GM10847 (cell line): Measurements from ENCODE around the gene PCOLCE2.

Experiments used
- POLR2A ChIP-seq: IDR thresholded peaks from 2 replicates; pipeline ENCODE4 v1.6.1; 2011; ENCODE audit not compliant: insufficient read length; ENCODE audit errors: extremely low read depth

PCOLCE2 gene

DNA sequence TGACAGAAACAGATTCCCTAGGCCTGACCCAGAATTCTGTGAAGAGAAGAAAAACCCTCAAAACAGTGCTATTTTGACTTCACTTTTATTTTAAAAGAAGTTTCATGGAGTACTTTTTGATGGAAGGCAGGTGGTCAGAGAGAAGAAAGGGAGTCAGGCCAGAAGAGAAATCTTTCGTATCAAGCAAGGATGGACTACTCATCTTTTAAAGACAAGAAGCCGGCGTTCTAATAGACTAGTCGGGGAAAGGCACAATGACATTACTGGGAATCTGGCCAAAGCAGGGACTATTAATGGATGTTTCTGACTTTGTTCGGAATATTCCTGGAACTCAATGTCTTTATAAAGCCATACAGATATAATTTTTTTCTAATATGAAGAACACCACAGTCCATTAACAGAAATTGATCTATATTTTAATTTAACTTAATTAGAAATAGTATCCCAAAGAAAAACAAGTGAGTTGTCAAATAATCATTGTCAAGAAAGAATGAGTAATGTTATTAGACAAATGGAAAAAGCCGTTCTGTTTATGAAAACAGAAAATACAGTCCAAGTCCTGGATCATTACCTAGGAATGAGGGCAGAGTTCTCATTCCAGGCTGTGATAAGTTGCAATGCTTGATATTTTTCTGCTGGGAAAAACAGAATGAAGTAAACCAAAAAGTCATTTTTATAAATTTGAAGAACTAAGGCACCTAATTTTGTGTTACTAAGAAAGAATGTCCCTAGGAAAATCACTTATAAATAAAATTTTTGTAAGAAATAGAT is 23.7 kb upstream of the PCOLCE2 start:
- TF ChIP-seq POLR2A = no peak

DNA sequence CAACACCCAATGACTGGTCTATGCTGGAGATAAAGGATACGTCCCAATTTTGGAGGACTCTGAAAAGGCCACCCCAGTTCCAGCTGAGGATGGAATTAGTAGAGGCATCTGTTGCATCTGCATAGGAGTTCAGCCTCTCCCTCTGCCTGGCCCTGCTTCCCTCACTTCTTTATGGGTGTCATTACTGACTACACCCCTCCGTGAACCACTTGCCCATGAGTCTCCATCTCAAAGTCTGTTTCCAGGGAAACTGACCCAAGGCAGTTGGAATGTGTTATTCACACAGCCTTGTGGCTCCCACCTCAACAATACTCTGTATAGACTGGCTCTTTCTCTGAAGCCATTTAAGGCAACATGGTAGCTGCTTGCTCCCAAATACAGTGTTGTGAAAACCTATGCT is 21.4 kb upstream of the PCOLCE2 start:
- no peak for TF ChIP-seq POLR2A

DNA sequence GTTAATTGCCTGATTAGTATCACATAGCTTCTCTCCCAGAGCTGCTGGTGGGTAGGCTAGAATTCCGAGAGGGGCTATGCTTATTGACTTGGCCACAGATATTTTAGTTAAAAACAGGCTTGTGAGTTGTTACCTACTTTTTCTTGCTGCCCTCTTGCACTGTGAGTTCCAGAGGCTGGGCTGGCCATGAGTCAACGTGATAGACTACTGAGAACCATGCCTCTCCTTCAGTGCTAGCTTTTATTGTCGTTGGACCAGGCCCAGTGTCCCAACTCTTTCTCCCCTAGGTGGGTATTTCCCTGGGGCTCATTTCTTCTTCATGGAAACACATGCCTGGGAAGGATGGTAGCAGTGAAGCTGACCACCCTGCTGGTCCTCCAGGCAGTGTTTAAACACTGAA is 20.4 kb upstream of the PCOLCE2 start:
- TF ChIP-seq POLR2A = no peak

DNA sequence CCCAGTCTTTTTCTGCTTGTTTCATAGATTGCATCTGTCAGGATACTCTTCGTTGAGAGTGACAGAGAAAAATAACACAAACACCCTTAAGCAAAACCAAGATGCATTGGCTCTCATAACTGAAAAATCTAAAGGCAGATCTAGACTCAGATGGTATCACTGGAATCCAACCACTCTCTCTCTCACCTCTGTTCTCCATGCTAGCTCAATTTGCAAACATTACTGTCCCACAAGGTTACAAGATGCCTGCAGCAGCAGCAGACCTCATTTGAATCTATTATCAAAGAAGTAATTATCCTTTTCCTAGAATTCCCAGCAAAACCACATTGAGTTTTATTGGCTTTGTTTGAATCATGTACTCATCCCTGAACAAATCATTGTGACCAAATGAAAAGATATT is 19.1 kb upstream of the PCOLCE2 start:
- no peak for TF ChIP-seq POLR2A

DNA sequence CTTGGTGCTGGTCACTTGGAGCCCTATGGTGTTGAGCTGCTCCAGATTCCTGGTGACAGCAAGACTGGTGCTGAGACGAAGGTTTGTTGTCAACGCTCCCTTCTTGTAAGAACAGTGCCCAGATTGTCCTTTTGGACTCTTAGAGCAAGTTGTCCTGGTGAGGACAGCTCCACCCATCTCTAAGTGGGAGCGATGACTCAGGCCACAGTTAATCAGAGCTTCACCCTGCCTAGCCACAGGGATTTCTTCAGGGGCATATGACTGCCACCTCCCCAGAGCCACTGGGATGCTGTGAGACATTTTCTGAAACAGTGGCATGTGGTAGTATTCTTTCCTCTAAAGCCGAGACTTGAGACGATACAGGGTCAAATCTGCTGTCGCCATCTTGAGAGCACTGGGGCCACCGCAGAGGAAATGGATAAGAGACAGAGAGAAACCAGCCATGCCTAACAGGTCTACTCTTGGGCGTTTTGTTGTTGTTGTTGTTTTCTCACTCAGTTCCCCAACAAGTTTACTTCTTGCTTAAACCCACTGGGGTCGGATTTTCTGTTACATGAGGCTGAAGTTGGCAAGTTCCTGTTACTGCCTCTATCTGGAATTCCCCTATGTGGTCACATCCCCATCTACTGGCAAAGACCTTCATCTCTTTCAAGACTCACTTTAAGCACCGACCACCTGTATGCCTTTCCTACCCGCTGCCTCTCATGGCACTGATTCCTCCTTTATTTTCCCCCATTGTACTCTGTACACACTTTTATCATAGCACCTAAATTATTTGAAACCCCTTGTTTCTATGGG is 16.0 kb upstream of the PCOLCE2 start:
- no peak for TF ChIP-seq POLR2A

DNA sequence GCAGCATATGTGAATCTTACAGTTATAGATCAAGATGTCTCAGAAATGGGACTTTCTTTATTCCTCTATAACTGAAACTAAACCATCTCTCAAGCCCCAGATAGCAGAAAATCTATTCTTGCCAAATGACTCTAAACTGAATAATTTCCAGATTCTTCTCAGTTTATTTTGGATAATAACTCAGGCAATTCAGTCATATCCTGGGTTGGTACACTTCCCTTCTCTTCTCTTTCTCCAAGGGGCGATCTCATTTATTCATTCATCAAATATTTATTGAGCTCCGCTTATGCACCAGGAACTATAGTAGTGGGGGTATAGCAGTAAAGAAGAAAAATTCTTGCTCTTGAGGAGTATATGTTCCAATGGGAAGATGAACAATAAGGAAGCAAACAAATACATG is 13.5 kb upstream of the PCOLCE2 start:
- TF ChIP-seq POLR2A = no peak

DNA sequence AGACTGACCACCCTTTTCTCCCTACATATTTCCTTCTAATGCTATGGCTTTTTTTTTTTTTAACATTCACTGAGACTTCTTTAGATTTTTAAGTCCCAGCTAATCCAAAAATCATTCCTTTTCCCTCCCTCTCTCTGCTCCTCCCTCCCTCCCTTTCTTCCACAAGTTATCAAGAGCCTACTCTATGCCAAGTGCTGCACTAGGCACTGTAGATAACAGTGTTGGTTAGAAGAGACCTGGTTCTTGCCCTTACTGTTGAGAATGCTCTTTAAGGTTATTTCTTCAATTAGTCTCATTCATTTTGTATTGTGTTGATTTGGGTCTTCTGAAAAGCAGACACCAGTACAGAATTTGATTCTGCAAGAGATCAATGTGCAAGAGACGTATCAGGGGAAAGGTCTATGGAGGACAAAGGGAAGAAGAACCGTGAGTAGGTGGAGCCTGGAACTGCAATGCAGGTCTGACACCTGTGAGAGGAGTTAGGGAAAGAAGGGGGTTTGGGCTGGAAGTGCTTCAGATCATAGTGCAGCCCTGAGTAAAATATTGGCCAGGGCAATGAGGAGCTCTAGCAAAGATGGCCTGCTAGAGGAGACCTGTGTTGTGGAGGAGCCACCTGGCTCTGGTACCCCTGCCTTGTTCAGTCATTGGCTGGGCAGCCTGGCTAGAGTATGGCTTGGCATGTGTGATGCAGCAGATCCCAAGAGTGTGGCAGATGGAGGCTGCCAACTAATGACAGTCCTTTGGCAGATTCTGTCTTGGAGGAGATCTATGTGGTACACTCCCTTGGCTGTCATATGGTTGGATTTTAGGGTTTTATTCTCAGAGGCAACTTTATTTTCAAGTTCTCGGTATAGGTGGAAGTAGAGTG is 9.7 kb upstream of the PCOLCE2 start:
- no peak for TF ChIP-seq POLR2A

DNA sequence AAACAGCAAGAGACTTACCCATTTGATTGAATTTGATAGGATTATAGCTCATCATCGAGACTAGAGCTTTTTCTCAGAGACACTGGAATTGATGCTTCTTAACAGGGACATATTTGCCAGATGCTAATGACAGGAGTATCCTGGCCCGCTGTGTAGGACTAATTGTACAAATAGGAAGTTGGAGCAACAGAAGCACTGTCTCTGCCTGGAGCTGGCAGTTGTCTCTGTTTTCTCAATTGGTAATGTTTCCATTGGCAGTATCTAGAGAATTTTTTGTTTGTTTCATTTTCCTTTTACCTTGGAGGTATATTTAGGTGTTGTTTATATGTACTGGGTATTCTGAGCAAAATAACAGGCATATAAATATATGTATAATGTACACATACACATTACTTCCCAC is 8.9 kb upstream of the PCOLCE2 start:
- no peak for TF ChIP-seq POLR2A

DNA sequence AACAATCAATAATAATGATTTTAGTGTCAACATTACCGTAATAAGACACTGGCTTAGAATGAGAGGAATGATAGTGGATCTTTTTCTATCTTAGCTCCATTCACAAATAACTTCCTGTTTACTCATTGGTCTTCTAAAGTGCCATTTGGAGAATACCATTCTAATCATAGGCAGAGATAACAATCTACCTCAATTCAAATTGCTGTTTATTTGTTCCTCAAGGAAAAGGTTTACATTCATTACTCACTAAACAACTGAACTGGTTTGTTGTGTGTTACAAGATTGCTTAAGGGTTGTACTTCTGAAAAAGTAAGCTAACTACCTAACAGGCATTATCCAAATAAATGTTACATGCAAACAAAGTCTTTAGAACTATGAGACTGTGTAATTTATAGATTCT is 8.1 kb upstream of the PCOLCE2 start:
- no peak for TF ChIP-seq POLR2A

DNA sequence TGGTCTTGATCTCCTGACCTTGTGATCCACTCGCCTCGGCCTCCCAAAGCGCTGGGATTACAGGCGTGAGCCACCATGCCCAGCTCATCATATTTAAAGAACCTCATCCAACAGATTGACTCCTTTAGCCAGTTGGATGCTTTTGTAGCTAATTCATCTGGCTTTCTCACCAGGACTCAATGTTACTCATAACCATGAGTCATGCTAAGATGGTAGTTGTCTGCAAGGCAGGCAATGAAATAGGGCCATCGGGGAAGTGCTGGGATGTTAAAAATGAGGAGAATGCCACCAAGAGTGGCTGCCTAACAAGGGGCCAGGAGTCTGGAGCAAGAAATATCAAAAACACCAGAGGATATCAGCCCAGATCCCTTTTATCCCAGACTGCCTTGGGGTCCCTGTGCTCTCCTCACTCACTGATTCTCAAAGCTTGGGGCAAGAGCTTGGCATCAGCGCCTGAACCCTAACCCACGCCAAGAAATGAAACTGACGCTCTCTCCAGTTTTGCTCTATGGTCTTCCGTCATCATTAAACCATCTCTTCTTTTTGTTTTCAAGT is 7.4 kb upstream of the PCOLCE2 start:
- no peak for TF ChIP-seq POLR2A

DNA sequence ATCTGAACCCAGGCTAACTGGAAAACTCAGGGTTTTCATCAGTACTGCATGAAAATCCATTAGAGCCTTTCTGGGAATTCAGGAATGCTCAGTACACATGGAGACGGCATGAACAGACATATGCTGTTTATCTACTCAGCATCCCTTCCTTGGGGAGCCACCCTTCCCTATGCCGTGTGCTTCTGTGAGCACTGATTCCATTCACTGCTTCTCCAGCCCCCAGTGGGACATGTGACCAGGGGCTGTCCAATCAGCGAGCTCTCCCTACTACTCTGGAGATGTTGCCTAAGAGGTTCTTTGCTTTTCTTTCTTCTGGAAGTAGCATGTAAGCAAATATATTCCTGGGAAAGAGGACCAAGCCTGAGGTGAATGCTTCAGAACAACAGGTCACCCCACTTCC is 5.6 kb upstream of the PCOLCE2 start:
- no peak for TF ChIP-seq POLR2A

DNA sequence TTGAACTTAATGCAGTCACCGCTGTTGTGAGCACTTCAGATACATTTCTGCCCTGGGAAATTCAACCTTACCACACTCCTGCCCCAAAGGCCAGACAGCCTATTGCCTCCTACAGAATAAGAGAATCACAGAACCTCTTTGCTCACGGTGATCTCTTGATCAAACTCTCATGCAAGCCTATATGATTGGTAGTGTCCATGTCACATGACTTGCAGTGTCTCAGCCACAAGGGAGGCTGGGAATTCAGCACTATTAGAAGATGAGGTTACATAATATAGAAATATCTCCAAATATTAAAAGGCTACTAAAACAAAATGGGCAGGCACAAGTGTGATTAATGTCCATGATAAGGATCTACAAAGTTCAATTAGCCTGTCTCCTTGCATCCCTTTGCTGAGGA is 3.8 kb upstream of the PCOLCE2 start:
- TF ChIP-seq POLR2A = no peak

DNA sequence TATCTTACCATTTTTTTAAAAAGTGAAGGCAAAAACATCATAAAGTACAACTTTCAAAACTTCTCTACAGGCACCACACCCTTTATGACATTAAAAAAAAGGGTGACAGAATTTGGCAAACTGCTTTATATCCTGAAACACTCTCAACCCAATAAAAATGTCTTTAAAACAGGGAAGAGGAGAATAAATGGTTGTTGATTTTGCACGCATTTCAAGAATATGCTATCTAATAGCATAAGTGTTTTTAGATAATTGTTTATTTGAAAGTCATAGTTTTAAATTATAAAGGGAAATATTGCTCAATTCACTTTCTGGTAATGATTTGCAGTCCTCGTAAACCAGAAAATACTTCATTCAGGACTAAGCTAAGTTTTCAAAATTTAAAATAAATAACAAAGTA is 1.7 kb upstream of the PCOLCE2 start:
- TF ChIP-seq POLR2A = no peak

DNA sequence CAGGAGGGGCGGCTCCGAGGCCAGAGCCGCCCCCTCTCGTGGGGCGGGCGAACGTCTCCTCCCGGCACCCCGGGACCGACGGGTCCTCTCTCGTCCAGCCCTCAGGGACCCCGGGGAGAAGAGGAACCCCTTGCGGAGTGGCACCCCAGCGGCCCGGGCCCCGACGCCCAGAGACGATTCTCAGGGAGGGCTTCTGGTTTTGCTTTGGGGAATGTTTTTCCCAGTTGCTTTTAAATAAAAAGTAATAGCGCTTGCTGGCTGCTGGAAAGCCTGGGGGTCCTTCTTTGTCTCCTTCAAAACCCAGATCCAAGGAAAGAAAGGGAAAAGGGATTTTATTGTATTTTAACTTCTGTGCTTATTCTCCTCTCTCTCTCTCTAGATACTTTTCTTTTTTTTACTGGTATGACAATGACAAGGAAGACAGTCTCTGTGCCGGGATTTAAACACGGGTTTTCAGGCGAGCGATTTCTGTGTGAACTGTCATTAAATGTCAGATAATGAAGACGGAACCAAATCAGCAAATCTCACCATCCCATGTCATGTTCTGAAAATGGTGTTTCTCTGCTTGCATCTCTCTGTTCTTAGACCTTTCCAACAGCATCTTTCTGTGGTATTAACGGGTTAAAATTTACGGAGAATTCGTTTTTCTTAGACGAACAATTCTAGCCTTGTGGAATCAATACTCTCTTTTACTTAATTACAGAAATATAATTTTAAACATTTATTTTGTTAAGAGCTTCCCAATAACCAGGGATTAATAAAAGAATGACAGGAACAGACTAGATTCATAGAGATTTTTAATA is 530 bp upstream of the PCOLCE2 start:
- no peak for TF ChIP-seq POLR2A

DNA sequence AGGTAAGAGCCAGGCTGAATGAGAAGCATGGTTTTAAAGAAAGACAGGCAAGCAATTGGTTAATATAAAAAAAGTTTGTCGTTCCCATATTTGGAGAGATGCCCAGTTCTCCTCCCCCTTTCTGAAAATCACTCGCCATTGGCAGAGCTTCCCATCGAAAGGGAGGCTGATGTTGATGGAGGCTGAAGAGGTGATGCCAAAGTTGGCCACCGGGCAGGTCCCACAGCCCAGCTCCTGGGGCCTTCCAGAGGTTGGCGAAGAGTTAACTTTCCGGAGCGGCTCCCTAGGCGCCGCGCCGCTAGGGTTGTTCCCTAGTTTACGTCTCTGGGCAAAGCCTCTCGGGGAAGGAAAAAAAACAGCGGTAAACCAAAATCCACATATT is 793 bp downstream of the PCOLCE2 start:
- TF ChIP-seq POLR2A = no peak
